GM12878 (cell line): ENCODE results near the gene DUOXA2. TPM values are rescaled to one million over a fixed set of nuclear protein-coding genes. Genes with fewer than 3 reads are reported as not detected.
"Not testable (repeated sequence)": the region's sequence is repeated elsewhere in the genome, so short reads cannot be mapped to it uniquely, and the experiment has no call there.

Source experiments
- ATAC-seq: fragments of 200-7000 bp; cut with Tn5 transposase; 3 replicates; pipeline ENCODE4 v1.9.1; 2020; ENCODE audit warnings: mild to moderate bottlenecking, moderate library complexity
- BruUV-seq: library from RNA; stranded (reverse); fragments of 400-500 nt; replicated peaks from 2 replicates; lab custom pipeline; 2021; lab: Mats Ljungman, UMichigan
- CTCF ChIA-PET: fragments of 300-600 bp; sonication (Branson Sonifier 250); formaldehyde crosslinking; extraction: SDS; loops from one replicate; lab custom pipeline; 2021; ENCODE audit warnings: inconsistent platforms; lab: Yijun Ruan, JAX
- POLR2A ChIA-PET: fragments of 350-600 bp; formaldehyde crosslinking; extraction: SDS; loops from one replicate; lab custom pipeline; 2021; ENCODE audit warnings: inconsistent platforms; lab: Charles Lee
- RAD21 ChIA-PET: fragments of 300-600 bp; sonication (Branson Sonifier 250); formaldehyde crosslinking; loops from one replicate; lab custom pipeline; 2023; ENCODE audit warnings: antibody characterized with exemption; ENCODE audit not compliant: unreplicated experiment; lab: Charles Lee
- SMC1A ChIA-PET: fragments of 300-600 bp; sonication (Branson Sonifier 250); formaldehyde crosslinking; loops from one replicate; lab custom pipeline; 2023; ENCODE audit not compliant: unreplicated experiment, uncharacterized antibody; lab: Charles Lee
- DNase-seq: peaks from one replicate; pipeline ENCODE4 v3.0.0-alpha.2; 2011; ENCODE audit warnings: low read depth, low spot score
- FAIRE-seq: peaks from 3 replicates; lab custom pipeline; 2011; peaks lifted over from hg19 to GRCh38; lab: Jason Lieb, UNC
- H2AFZ ChIP-seq: 2 replicates; pipeline ENCODE4 v1.6.0; 2011; ENCODE audit warnings: low read depth, low read length, control low read depth; ENCODE audit not compliant: control insufficient read depth
- H3K27ac ChIP-seq: 2 replicates; pipeline ENCODE4 v1.5.1; 2011; ENCODE audit warnings: control low read depth; ENCODE audit not compliant: control insufficient read depth, insufficient read depth
- H3K27me3 ChIP-seq, 2 experiments: replicated peaks in 1 of 2; 2 replicates each; pipeline versions ENCODE4 v1.6.0 to v1.6.1; 2011; ENCODE audit warnings: low read length in 1 of 2; ENCODE audit not compliant: control insufficient read depth in 2 of 2, insufficient read depth in 2 of 2
- H3K36me3 ChIP-seq, 2 experiments: 2 replicates each; pipeline ENCODE4 v1.5.1; 2011; ENCODE audit warnings: low read length in 1 of 2; ENCODE audit not compliant: control insufficient read depth in 2 of 2, insufficient read depth in 2 of 2
- H3K4me1 ChIP-seq: 2 replicates; pipeline ENCODE4 v1.6.1; 2011; ENCODE audit warnings: mild to moderate bottlenecking, low read length, moderate library complexity, mixed read lengths; ENCODE audit not compliant: control insufficient read depth, insufficient read depth
- H3K4me2 ChIP-seq: 2 replicates; pipeline ENCODE4 v1.6.0; 2011; ENCODE audit warnings: control low read depth; ENCODE audit not compliant: control insufficient read depth, insufficient read depth
- H3K4me3 ChIP-seq: fragments of 200-600 bp; sonication (generic); 2 replicates; pipeline ENCODE4 v1.5.1; 2016
- H3K79me2 ChIP-seq: 2 replicates; pipeline ENCODE4 v1.6.0; 2011; ENCODE audit warnings: low read length; ENCODE audit not compliant: control insufficient read depth, insufficient read depth
- H3K9ac ChIP-seq: 2 replicates; pipeline ENCODE4 v1.8.0; 2011; ENCODE audit warnings: low read length, control low read depth, mixed read lengths; ENCODE audit not compliant: control insufficient read depth, insufficient read depth
- H3K9me3 ChIP-seq: replicated peaks from 3 replicates; pipeline ENCODE4 v1.5.1; 2011; ENCODE audit warnings: mild to moderate bottlenecking, low read length; ENCODE audit not compliant: control insufficient read depth, insufficient read depth
- H4K20me1 ChIP-seq: 2 replicates; pipeline ENCODE4 v1.6.0; 2011; ENCODE audit not compliant: control insufficient read depth, insufficient read depth
- WGBS: methylation state at CpG from one replicate; pipeline ENCODE4 v1.1.6; 2016; ENCODE audit warnings: low lambda C conversion rate; ENCODE audit not compliant: insufficient replicate concordance, insufficient coverage; ENCODE audit errors: missing lambda C conversion rate; 5-methylcytosine and 5-hydroxymethylcytosine counted together
- in situ Hi-C: fragments of 300-500 bp; cut with MboI; formaldehyde crosslinking; loops from 9 replicates; pipeline ENCODE4 v1.14.3; 2018; ENCODE audit warnings: mixed read lengths
- intact Hi-C: fragments of 100-400 bp; cut with micrococcal nuclease; formaldehyde crosslinking; loops from one replicate; pipeline ENCODE4 v1.14.2; 2022; ENCODE audit not compliant: unreplicated experiment
- polyA plus RNA-seq, 11 experiments: library from polyadenylated mRNA; depleted of rRNA in 4 of 11; unstranded in 6 of 11; stranded (reverse) in 5 of 11; fragments of >200 nt; fragmentation: Nextera tagmentation in 4 of 11; fragmentation: Illumina TruSeq in 1 of 11; extraction: Ambion mirVana in 4 of 11; extraction: Trizol in 1 of 11; gene quantifications; 1 replicate in 1 of 11; 2 replicates in 10 of 11; pipeline versions ENCODE4 v1.2.1 to v1.2.3, GENCODE V29; 2011 to 2016; ENCODE audit warnings: inconsistent platforms in 2 of 11, missing spikeins in 2 of 11, low read depth in 1 of 11
- total RNA-seq, 4 experiments: library from RNA; depleted of rRNA in 3 of 4; stranded (reverse); fragments of >200 nt in 3 of 4; fragmentation: Illumina TruSeq in 1 of 4; extraction: Trizol in 1 of 4; gene quantifications; 2 replicates each; pipeline versions ENCODE4 v1.2.1 to v1.2.3, GENCODE V29; 2013 to 2021

DUOXA2 gene
- total and polyA plus RNA-seq, 10 of the 15 experiments (the other 5 are each of a cell fraction or from before 2014, with no cell fraction given), result not detected

DNA sequence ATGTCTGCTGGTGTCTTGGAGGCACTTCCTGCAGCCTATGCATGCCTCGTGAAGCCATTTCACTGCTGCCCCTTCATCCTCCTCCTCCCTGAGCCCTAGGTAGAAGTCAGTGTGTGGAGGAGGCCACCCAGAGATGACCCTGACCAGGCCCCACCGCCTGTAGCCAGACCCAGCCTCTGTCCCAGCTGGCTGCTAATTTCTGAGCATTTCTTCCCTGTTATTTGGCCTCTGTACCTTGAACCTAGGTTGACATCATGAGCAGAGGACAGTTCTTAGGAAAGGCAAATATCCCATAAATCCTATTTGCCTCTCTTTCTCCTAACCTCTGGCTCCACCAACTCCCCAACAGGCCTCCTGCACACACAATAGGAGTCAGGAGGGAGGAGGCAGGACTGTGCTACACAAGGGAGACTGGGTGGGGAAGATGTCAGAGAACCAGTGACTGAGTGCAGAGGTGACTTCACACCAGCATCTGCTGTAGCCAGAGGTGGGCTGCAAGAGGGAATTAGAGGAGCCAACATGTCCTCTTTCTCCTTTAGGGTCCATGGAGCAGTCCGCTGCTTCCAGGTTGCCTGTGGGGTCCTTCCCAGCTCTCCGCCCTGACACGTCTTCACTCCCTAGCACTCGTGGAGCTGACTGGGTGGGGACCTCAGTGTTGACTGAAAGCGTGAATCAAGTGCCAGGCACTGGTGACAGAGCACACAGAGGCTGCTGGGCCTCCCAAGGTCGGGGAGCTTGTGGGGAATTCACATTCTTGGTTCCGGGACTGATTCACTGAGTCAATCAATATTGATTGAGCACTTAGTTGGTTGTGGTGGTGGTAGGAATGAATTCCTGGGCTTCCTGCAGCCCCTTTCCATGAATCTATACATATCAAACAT lies 38.4 kb upstream of the DUOXA2 start:
- H3K9me3 ChIP-seq, in situ Hi-C loops, DNase-seq, H3K27ac ChIP-seq, intact Hi-C loops, BruUV-seq, H4K20me1 ChIP-seq, POLR2A ChIA-PET, H3K4me2 ChIP-seq, H3K9ac ChIP-seq, H3K36me3 ChIP-seq, ATAC-seq, SMC1A ChIA-PET, H3K27me3 ChIP-seq, H3K4me3 ChIP-seq, H3K4me1 ChIP-seq, H3K79me2 ChIP-seq, FAIRE-seq, RAD21 ChIA-PET, H2AFZ ChIP-seq, CTCF ChIA-PET: not testable (repeated sequence)
- WGBS, result 82% methylated on average over 1 of the region's 9 CpGs

DNA sequence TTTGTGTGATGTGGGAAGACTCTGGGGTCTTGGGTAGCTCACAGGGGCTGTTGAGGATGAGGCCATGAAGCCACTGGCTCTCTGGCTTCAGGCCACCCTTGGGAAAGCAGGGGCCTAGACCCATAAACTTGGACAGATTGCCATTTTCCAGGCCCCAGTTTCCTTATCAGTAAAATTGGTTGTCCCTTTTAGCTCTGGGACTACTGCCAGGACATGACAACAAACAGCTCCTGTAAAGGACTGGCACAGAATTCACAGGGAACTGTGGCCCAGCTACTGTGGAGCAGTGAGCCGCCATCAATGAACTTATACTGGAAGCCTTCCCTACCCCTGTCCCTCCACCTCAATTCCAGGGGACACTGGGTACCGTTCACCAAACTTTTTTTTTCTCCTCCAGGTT lies 36.7 kb upstream of the DUOXA2 start:
- RAD21 ChIA-PET, H3K27me3 ChIP-seq, H3K27ac ChIP-seq, H3K9me3 ChIP-seq, FAIRE-seq, H3K79me2 ChIP-seq, H2AFZ ChIP-seq, intact Hi-C loops, H3K4me1 ChIP-seq, in situ Hi-C loops, CTCF ChIA-PET, SMC1A ChIA-PET, ATAC-seq, H3K9ac ChIP-seq, H4K20me1 ChIP-seq, BruUV-seq, DNase-seq, H3K36me3 ChIP-seq, H3K4me2 ChIP-seq, POLR2A ChIA-PET, H3K4me3 ChIP-seq: not testable (repeated sequence)
- WGBS, result 78% methylated on average over 2 of the region's 2 CpGs

DNA sequence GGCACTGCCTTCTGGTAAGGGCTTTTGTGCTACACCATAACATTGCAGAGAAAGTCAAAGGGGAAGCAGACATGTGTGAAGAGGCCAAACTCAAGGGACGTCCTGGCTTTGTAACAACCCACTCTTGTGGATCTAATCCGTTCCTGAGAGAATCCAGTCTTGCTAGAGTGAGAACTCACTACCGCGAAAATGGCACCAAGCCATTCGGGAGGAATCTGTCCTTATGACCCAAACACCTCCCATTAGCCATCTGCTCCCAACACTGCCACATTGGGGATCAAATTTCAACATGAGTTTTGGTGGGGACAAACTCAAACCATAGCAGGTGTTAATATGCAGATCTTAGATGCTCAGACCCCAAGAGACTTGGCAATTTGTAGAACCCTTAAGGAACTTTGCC lies 34.9 kb upstream of the DUOXA2 start:
- RAD21 ChIA-PET, H2AFZ ChIP-seq, CTCF ChIA-PET, H3K27me3 ChIP-seq, H3K9me3 ChIP-seq, POLR2A ChIA-PET, FAIRE-seq, H4K20me1 ChIP-seq, ATAC-seq, H3K79me2 ChIP-seq, H3K27ac ChIP-seq, BruUV-seq, H3K4me1 ChIP-seq, H3K36me3 ChIP-seq, in situ Hi-C loops, SMC1A ChIA-PET, H3K4me3 ChIP-seq, DNase-seq, intact Hi-C loops, H3K9ac ChIP-seq, H3K4me2 ChIP-seq: not testable (repeated sequence)
- 67% methylated on average over 5 of the region's 5 CpGs for WGBS

DNA sequence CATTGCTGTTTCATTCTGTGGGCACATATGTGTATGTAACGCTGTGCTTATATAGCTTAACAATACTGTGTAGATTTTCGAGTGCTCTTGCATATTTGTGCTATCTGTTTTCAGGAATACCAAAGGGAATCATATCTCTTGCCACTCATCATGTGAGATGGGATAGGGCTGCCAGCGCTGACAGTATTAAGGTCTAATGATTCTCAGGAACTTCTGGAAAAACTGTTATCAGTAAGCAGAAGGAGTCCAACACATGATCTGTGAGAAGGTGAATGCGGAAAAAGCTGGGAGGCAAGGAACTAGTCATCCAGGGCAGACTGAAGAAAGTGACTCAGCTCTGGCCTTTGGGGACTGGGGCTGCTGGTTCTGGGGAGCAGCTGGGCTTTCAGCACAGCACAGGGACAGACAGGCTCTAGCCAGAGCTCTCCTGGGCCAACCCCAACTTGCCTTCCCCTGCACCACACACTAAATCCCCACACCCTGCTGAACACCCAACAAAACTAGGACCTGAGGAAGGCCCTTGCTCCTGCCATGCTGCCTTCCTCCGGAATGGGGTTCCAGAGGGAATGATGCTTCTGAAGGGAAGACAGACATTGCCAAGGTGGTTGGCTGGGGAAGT lies 34.4 kb upstream of the DUOXA2 start:
- H3K9ac ChIP-seq, DNase-seq, H4K20me1 ChIP-seq, H3K4me1 ChIP-seq, RAD21 ChIA-PET, BruUV-seq, H3K79me2 ChIP-seq, CTCF ChIA-PET, FAIRE-seq, SMC1A ChIA-PET, in situ Hi-C loops, H3K9me3 ChIP-seq, H3K27ac ChIP-seq, H3K4me3 ChIP-seq, H2AFZ ChIP-seq, H3K27me3 ChIP-seq, intact Hi-C loops, H3K36me3 ChIP-seq, ATAC-seq, POLR2A ChIA-PET, H3K4me2 ChIP-seq: not testable (repeated sequence)
- 74% methylated on average over 4 of the region's 5 CpGs for WGBS
